GM23338 (cell line): Measurements from ENCODE around the gene ST14. TPM values are rescaled to one million over a fixed set of nuclear protein-coding genes. Genes with fewer than 3 reads are reported as not detected.

ENCODE experiments used
- ATAC-seq: fragments of 200-7000 bp; cut with Tn5 transposase; 3 replicates; pipeline ENCODE4 v1.9.1; 2020
- DNase-seq: peaks from one replicate; pipeline ENCODE4 v3.0.0-alpha.2; 2015; ENCODE audit warnings: low spot score
- H2AFZ ChIP-seq: fragments of 200-600 bp; sonication (generic); 2 replicates; pipeline ENCODE4 v1.8.0; 2016; ENCODE audit warnings: antibody characterized with exemption, mild to moderate bottlenecking, moderate library complexity
- H3F3A ChIP-seq: fragments of 200-600 bp; sonication (generic); replicated peaks from 2 replicates; pipeline ENCODE4 v1.8.0; 2017; ENCODE audit warnings: antibody characterized with exemption, mixed run types, low read depth
- H3K27ac ChIP-seq: fragments of 200-600 bp; sonication (generic); 2 replicates; pipeline ENCODE4 v1.6.1; 2016; ENCODE audit warnings: low read depth
- H3K27me3 ChIP-seq: fragments of 200-600 bp; sonication (generic); 2 replicates; pipeline ENCODE4 v1.8.0; 2016; ENCODE audit warnings: mild to moderate bottlenecking, mixed run types, moderate library complexity; ENCODE audit not compliant: insufficient read depth
- H3K36me3 ChIP-seq: fragments of 200-600 bp; sonication (generic); 2 replicates; pipeline ENCODE4 v1.8.0; 2016; ENCODE audit warnings: mild to moderate bottlenecking; ENCODE audit not compliant: insufficient read depth
- H3K4me1 ChIP-seq: fragments of 200-600 bp; sonication (generic); 2 replicates; pipeline ENCODE4 v1.8.0; 2016; ENCODE audit warnings: mild to moderate bottlenecking, moderate library complexity; ENCODE audit not compliant: insufficient read depth
- H3K4me2 ChIP-seq: fragments of 200-600 bp; sonication (generic); 2 replicates; pipeline ENCODE4 v1.7.1; 2017; ENCODE audit warnings: mixed run types
- H3K4me3 ChIP-seq: fragments of 200-600 bp; sonication (generic); 2 replicates; pipeline ENCODE4 v1.6.1; 2016; ENCODE audit warnings: mixed run types
- H3K79me2 ChIP-seq: fragments of 200-600 bp; sonication (generic); replicated peaks from 2 replicates; pipeline ENCODE4 v1.8.0; 2017; ENCODE audit warnings: mild to moderate bottlenecking; ENCODE audit not compliant: insufficient read depth
- H3K9me2 ChIP-seq: fragments of 200-600 bp; sonication (generic); 2 replicates; pipeline ENCODE4 v1.8.0; 2017; ENCODE audit not compliant: insufficient read depth
- H4K20me1 ChIP-seq: fragments of 200-600 bp; sonication (generic); replicated peaks from 2 replicates; pipeline ENCODE4 v1.8.0; 2017; ENCODE audit warnings: mild to moderate bottlenecking; ENCODE audit not compliant: insufficient read depth
- H3K27ac Mint-ChIP-seq: 2 replicates; pipeline ENCODE4 v1.8.0; 2020; ENCODE audit warnings: inconsistent platforms, mild to moderate bottlenecking, moderate library complexity, mixed read lengths
- H3K27me3 Mint-ChIP-seq: 3 replicates; pipeline ENCODE4 v1.8.0; 2022; ENCODE audit warnings: low read depth, mild to moderate bottlenecking, moderate library complexity, mixed read lengths, inconsistent platforms; ENCODE audit not compliant: insufficient read depth, poor library complexity
- H3K36me3 Mint-ChIP-seq: 3 replicates; pipeline ENCODE4 v1.8.0; 2021; ENCODE audit warnings: low read depth, mild to moderate bottlenecking, inconsistent platforms, moderate library complexity, mixed read lengths
- H3K4me1 Mint-ChIP-seq: 3 replicates; pipeline ENCODE4 v1.8.0; 2020; ENCODE audit warnings: mild to moderate bottlenecking, inconsistent platforms, mixed read lengths
- H3K4me3 Mint-ChIP-seq: 3 replicates; pipeline ENCODE4 v1.8.0; 2021; ENCODE audit warnings: moderate library complexity, mild to moderate bottlenecking, inconsistent platforms, mixed read lengths
- H3K9me3 Mint-ChIP-seq: 3 replicates; pipeline ENCODE4 v1.8.0; 2020; ENCODE audit warnings: moderate library complexity, mild to moderate bottlenecking, inconsistent platforms, mixed read lengths
- CREB1 ChIP-seq: fragments of 250-450 bp; sonication (Bioruptor Pico); IDR thresholded peaks from 2 replicates; pipeline ENCODE4 v1.5.0; 2020; ENCODE audit warnings: low read depth, mild to moderate bottlenecking, moderate library complexity
- CTCF ChIP-seq, 2 experiments: fragments of 200-600 bp in 1 of 2; sonication (generic) in 1 of 2; conservative IDR thresholded peaks; 2 replicates each; pipeline versions ENCODE4 v1.5.1 to v1.6.1; 2016 to 2017; ENCODE audit warnings: antibody characterized with exemption in 2 of 2, low read depth in 2 of 2, mild to moderate bottlenecking in 2 of 2, moderate library complexity in 1 of 2
- ETS1 ChIP-seq: IDR thresholded peaks from 2 replicates; pipeline ENCODE4 v1.6.1; 2016; ENCODE audit warnings: antibody characterized with exemption
- EZH2 ChIP-seq: fragments of 200-600 bp; sonication (generic); IDR thresholded peaks from one replicate; pipeline ENCODE4 v1.8.0; 2017; ENCODE audit warnings: antibody characterized with exemption, mild to moderate bottlenecking, low read depth; ENCODE audit not compliant: unreplicated experiment
- EZH2phosphoT487 ChIP-seq: fragments of 200-600 bp; sonication (generic); IDR thresholded peaks from one replicate; pipeline ENCODE4 v1.8.1; 2018; ENCODE audit warnings: antibody characterized with exemption; ENCODE audit not compliant: unreplicated experiment
- JUNB ChIP-seq: IDR thresholded peaks from one replicate; pipeline ENCODE4 v1.6.1; 2016; ENCODE audit warnings: antibody characterized with exemption; ENCODE audit not compliant: unreplicated experiment
- NANOG ChIP-seq: IDR thresholded peaks from 2 replicates; pipeline ENCODE4 v1.6.1; 2016; ENCODE audit warnings: antibody characterized with exemption, borderline replicate concordance
- POLR2AphosphoS5 ChIP-seq: IDR thresholded peaks from 2 replicates; pipeline ENCODE4 v1.6.1; 2016; ENCODE audit warnings: antibody characterized with exemption, low read depth
- STAT1 ChIP-seq: IDR thresholded peaks from one replicate; pipeline ENCODE4 v1.6.1; 2016; ENCODE audit warnings: antibody characterized with exemption; ENCODE audit not compliant: unreplicated experiment
- ZNF114 ChIP-seq: fragments of 250-450 bp; sonication (Bioruptor Pico); IDR thresholded peaks from 2 replicates; pipeline ENCODE4 v1.5.0; 2020; ENCODE audit warnings: mild to moderate bottlenecking, moderate library complexity
- ZNF331 ChIP-seq: fragments of 250-450 bp; sonication (Bioruptor Pico); IDR thresholded peaks from 2 replicates; pipeline ENCODE4 v1.5.0; 2020; ENCODE audit warnings: low read depth, mild to moderate bottlenecking, moderate library complexity
- ZNF462 ChIP-seq: fragments of 250-450 bp; sonication (Bioruptor Pico); IDR thresholded peaks from 2 replicates; pipeline ENCODE4 v1.5.0; 2020; ENCODE audit warnings: mild to moderate bottlenecking, moderate library complexity
- polyA plus RNA-seq: library from polyadenylated mRNA; unstranded; fragments of >200 nt; fragmentation: Nextera tagmentation; extraction: Ambion mirVana; gene quantifications from 2 replicates; pipeline ENCODE4 v1.2.1, GENCODE V29; 2016
- total RNA-seq: library from RNA; depleted of rRNA; stranded (reverse); fragments of >200 nt; shearing (Covaris generic); gene quantifications from 2 replicates; pipeline ENCODE4 v1.2.3, GENCODE V29; 2014
- TF ChIP-seq, protein P1 (sequence below): IDR thresholded peaks from one replicate; pipeline ENCODE4 v1.6.1; 2018; ENCODE audit warnings: antibody characterized with exemption; ENCODE audit not compliant: unreplicated experiment

ST14 gene
- total and polyA plus RNA-seq, 2 experiments from 2014 or later = 7.9 to 32.7 TPM

- Histone ChIP-seq H3K4me1 (peaks cover 17% of the 10 kb centered on the region), H4K20me1 (peaks cover 3% of the 10 kb centered on the region), H3K79me2 (no peaks in the 10 kb centered on the region), H2AFZ (no peak overlapping the region), H3F3A (0 out of 2 replicates have a peak, but pooled peaks cover 7% of the 10 kb centered on the region), H3K36me3 (peaks cover 17% of the 10 kb centered on the region; the same call in 1 of the 2 replicates), H3K4me3 (no peak overlapping the region), H3K4me2 (no peak overlapping the region), H3K9me2 (no peaks in the 10 kb centered on the region), H3K27me3 (no peaks in the 10 kb centered on the region), H3K27ac (no peak overlapping the region)
- Mint-ChIP-seq H3K27ac (peak overlapping the region; percentile 34; the same call in 1 of the 2 replicates), H3K4me3 (no peak overlapping the region), H3K27me3 (peaks cover 8% of the 10 kb centered on the region), H3K9me3 (no peaks in the 10 kb centered on the region), H3K36me3 (peaks cover 30% of the 10 kb centered on the region), H3K4me1 (peaks cover 25% of the 10 kb centered on the region)
- ATAC-seq = no peak
- DNase-seq = no peak
- TF ChIP-seq ETS1 (no peak), NANOG (no peak), CTCF (conservative IDR thresholded peaks at IDR 0.05; ENCODE audit: low read depth in 2 of 2) (no peak), ZNF331 (CRISPR knock-in tag) (no peak), JUNB (no peak), ZNF114 (CRISPR knock-in tag) (no peak), STAT1 (no peak), EZH2phosphoT487 (no peak), ZNF462 (CRISPR knock-in tag) (no peak), POLR2AphosphoS5 (no peak), CREB1 (CRISPR knock-in tag) (no peak), EZH2 (no peak)
- TF ChIP-seq, protein P1, sequence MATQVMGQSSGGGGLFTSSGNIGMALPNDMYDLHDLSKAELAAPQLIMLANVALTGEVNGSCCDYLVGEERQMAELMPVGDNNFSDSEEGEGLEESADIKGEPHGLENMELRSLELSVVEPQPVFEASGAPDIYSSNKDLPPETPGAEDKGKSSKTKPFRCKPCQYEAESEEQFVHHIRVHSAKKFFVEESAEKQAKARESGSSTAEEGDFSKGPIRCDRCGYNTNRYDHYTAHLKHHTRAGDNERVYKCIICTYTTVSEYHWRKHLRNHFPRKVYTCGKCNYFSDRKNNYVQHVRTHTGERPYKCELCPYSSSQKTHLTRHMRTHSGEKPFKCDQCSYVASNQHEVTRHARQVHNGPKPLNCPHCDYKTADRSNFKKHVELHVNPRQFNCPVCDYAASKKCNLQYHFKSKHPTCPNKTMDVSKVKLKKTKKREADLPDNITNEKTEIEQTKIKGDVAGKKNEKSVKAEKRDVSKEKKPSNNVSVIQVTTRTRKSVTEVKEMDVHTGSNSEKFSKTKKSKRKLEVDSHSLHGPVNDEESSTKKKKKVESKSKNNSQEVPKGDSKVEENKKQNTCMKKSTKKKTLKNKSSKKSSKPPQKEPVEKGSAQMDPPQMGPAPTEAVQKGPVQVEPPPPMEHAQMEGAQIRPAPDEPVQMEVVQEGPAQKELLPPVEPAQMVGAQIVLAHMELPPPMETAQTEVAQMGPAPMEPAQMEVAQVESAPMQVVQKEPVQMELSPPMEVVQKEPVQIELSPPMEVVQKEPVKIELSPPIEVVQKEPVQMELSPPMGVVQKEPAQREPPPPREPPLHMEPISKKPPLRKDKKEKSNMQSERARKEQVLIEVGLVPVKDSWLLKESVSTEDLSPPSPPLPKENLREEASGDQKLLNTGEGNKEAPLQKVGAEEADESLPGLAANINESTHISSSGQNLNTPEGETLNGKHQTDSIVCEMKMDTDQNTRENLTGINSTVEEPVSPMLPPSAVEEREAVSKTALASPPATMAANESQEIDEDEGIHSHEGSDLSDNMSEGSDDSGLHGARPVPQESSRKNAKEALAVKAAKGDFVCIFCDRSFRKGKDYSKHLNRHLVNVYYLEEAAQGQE = no peak
These were observed 12.8 kb upstream of the ST14 start for GRCh38 chr11:130146796-130147195.
